ENCODE data around the gene PRIMPOL.

DNA sequence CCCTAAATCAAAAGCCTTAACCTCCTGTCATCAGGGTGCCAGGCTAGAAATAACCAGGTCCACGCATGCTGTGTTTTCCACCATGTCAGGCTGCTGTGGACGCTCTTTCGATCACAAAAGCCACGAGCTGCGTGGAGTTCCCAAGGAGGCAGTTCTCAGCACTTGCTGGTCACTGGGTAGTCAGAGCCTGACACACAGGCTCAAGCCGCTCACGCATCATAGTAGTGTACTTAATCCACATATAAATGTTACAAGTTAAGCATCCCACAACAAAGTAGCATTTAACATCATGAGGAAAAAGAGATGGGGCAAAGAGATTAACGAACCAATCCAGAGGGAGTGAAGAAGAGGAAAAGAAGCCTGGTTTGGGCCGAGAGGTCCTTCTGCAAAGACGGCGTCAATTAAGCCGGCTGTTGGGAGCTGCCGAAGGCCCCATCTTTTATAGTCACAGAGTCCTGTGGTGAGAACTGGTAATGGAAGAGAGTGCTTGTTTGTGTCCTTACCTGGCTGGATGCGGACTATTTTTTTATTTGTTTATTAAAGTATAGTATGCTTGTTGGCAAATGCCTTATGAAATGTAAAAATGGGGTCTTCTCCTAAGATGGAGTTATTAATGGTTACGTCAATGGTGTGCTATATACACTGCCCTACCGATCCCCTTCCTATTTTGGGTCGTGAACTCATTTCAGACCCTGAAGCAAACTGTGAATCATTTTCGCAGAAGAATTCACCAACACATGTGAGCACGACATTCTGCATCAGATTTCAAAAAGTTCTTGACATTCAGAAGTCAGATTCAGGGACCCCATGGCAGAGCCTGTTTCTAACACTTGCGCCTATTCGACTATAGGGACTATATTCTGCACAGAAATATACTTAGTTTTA lies 675 bp downstream of the PRIMPOL start:
- TF ChIP-seq, protein P1, sequence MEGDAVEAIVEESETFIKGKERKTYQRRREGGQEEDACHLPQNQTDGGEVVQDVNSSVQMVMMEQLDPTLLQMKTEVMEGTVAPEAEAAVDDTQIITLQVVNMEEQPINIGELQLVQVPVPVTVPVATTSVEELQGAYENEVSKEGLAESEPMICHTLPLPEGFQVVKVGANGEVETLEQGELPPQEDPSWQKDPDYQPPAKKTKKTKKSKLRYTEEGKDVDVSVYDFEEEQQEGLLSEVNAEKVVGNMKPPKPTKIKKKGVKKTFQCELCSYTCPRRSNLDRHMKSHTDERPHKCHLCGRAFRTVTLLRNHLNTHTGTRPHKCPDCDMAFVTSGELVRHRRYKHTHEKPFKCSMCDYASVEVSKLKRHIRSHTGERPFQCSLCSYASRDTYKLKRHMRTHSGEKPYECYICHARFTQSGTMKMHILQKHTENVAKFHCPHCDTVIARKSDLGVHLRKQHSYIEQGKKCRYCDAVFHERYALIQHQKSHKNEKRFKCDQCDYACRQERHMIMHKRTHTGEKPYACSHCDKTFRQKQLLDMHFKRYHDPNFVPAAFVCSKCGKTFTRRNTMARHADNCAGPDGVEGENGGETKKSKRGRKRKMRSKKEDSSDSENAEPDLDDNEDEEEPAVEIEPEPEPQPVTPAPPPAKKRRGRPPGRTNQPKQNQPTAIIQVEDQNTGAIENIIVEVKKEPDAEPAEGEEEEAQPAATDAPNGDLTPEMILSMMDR (IDR thresholded peaks at IDR 0.05; ENCODE audit: low read depth, low read length, poor library complexity, severe bottlenecking): no peak
- TF ChIP-seq EZH2phosphoT487 (IDR thresholded peaks at IDR 0.05; ENCODE audit: borderline replicate concordance, low read length): no peak

Data from DOHH2 (cell line).